GM12872 (cell line): Measurements from ENCODE around the gene ARHGAP15.

ENCODE experiments used
- CTCF ChIP-seq: IDR thresholded peaks from 3 replicates; pipeline ENCODE4 v1.5.1; 2011; ENCODE audit warnings: low read depth, mild to moderate bottlenecking, low read length, moderate library complexity; ENCODE audit not compliant: insufficient read depth

The ARHGAP15 gene

DNA sequence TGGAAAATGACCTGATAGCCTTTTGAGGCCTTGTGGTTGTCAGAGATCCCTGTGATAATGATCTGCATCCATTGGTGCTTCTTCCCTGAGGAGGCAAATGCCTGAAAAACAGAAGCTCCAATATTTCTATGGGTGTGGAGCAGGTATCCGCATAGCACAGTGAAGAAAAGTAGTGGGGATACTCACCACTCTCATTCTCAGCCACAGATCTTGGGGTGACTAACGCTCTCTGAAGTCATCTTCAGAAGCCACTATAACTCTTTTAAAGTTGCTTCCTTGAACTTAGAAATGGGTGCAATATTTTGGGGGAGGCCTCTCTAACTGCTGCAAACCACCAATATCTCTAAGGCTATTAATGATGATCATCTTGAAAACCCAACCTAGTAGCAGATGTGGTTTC, 46.2 kb downstream of the ARHGAP15 start:
- TF ChIP-seq CTCF: no peak

DNA sequence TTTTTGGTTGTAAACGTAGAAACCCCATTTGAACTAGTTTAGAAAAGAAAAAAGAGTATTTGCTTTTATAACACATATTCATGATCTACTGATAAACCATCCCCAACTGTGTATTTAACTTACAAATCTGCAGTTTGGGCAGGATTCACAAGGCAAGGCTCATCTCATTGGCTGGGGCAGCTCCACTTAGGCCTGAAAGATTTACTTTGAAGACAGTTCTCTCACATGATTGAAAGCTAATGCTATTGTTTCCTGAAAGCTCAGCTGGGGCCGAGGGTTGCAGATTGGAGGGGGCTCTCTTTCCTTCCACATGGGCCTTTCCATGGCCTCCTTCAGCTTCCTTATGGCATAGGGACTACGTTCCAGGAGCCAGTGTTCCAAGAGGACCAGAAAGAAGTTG, 47.4 kb downstream of the ARHGAP15 start:
- TF ChIP-seq CTCF: no peak

GRCh38 chr2:143177096-143177786, 48.0 kb downstream of the ARHGAP15 start:
- no peak for TF ChIP-seq CTCF

DNA sequence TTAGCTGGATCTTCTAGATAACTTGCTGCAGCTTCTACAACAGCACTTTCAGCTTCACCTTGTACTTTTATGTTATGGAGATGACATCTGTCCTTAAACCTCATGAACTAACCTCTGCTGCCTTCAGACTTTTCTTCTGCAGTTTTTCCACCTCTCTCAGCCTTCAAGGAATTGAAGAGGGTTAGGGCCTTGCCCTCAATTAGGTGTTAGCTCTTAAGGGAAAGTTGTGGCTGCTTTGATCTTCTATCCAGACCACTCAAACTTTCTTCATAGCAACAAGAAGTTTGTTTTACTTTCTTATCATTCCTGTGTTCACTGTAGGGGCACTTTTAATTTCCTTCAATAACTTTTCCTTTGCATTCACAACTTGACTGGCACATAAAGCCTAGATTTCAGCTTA, 52.3 kb downstream of the ARHGAP15 start:
- no peak for TF ChIP-seq CTCF

- no peak for TF ChIP-seq CTCF
Observed at GRCh38 chr2:143182649-143183048, 53.4 kb downstream of the ARHGAP15 start.

- TF ChIP-seq CTCF: no peak
Observed at GRCh38 chr2:143183804-143184463, 54.7 kb downstream of the ARHGAP15 start.

- TF ChIP-seq CTCF: no peak
Observed at GRCh38 chr2:143186876-143187275, 57.7 kb downstream of the ARHGAP15 start.
